Suprapubic skin (tissue), 4 donors: Measurements from ENCODE around the gene TIMP1. TPM values are rescaled to one million over a fixed set of nuclear protein-coding genes. Genes with fewer than 3 reads are reported as not detected.

Experiments used
- DNase-seq, 2 donors: peaks; one replicate each; pipeline ENCODE4 v3.0.0-alpha.2; 2019; ENCODE audit warnings: low spot score in 2 of 2
- H3K27ac ChIP-seq: fragments of 200-600 bp; sonication (generic); one replicate; pipeline ENCODE4 v1.5.1; 2019
- H3K27me3 ChIP-seq: fragments of 200-600 bp; sonication (generic); one replicate; pipeline ENCODE4 v1.5.1; 2019
- H3K36me3 ChIP-seq: fragments of 200-600 bp; sonication (generic); one replicate; pipeline ENCODE4 v1.5.1; 2019
- H3K4me1 ChIP-seq: fragments of 200-600 bp; sonication (generic); one replicate; pipeline ENCODE4 v1.5.1; 2019
- H3K4me3 ChIP-seq: fragments of 200-600 bp; sonication (generic); one replicate; pipeline ENCODE4 v1.5.1; 2019; ENCODE audit warnings: mild to moderate bottlenecking
- H3K9me3 ChIP-seq: fragments of 200-600 bp; sonication (generic); one replicate; pipeline ENCODE4 v1.5.1; 2019
- EP300 ChIP-seq: sonication (generic); formaldehyde crosslinking; IDR thresholded peaks from one replicate; pipeline ENCODE4 v1.6.1; 2017; ENCODE audit warnings: antibody characterized with exemption
- POLR2A ChIP-seq, 2 donors: fragments of 450-650 bp; IDR thresholded peaks; one replicate each; pipeline ENCODE4 v1.6.1; 2017; ENCODE audit warnings: antibody characterized with exemption in 2 of 2, mild to moderate bottlenecking in 2 of 2, moderate library complexity in 2 of 2
- POLR2AphosphoS5 ChIP-seq, 3 donors: sonication (generic); formaldehyde crosslinking; IDR thresholded peaks; one replicate each; pipeline ENCODE4 v1.6.1; 2017; ENCODE audit warnings: antibody characterized with exemption in 3 of 3
- WGBS: methylation state at CpG from one replicate; pipeline ENCODE4 v1.1.5; 2018; 5-methylcytosine and 5-hydroxymethylcytosine counted together
- total RNA-seq, 4 donors: library from RNA; depleted of rRNA; stranded (reverse); fragments of >200 nt; gene quantifications; one replicate each; pipeline ENCODE4 v1.1.0, GENCODE V29; 2016
- TF ChIP-seq, protein P1 (sequence below), 2 donors: fragments of 200-600 bp in 1 of 2; fragments of 450-650 bp in 1 of 2; sonication (generic) in 1 of 2; IDR thresholded peaks; one replicate each; pipeline ENCODE4 v1.5.1; 2016 to 2019; ENCODE audit warnings: antibody characterized with exemption in 2 of 2, mild to moderate bottlenecking in 1 of 2, moderate library complexity in 1 of 2

TIMP1 gene
- total RNA-seq, 4 donors from 2014 or later, result 37.7 to 94.2 (median 69.2) TPM

DNA sequence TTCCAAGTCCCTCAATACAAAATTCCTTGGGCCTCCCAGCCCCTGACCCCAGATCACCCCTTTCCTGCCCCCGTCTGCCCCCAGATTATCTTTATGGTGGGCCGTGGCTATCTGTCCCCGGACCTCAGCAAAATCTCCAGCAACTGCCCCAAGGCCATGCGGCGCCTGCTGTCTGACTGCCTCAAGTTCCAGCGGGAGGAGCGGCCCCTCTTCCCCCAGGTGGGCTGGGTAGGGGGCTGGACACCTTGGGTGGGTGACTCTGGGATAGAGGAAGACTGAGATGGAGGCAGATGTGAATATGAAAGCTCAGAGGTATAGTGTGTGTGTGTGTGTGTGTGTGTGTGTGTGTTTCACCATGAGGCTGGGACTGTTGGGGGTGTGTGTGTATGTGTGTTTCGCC is 11.4 kb upstream of the TIMP1 start:
- Histone ChIP-seq H3K4me1 (peaks cover 14% of the 10 kb centered on the region), H3K36me3 (peaks cover 53% of the 10 kb centered on the region), H3K27ac (no peak overlapping the region), H3K9me3 (no peaks in the 10 kb centered on the region), H3K27me3 (no peaks in the 10 kb centered on the region), H3K4me3 (no peak overlapping the region)
- DNase-seq, result no peak
- TF ChIP-seq POLR2A (IDR thresholded peaks at IDR 0.05) (no peak), POLR2AphosphoS5 (IDR thresholded peaks at IDR 0.05) (no peak), EP300 (no peak)
- TF ChIP-seq, protein P1, sequence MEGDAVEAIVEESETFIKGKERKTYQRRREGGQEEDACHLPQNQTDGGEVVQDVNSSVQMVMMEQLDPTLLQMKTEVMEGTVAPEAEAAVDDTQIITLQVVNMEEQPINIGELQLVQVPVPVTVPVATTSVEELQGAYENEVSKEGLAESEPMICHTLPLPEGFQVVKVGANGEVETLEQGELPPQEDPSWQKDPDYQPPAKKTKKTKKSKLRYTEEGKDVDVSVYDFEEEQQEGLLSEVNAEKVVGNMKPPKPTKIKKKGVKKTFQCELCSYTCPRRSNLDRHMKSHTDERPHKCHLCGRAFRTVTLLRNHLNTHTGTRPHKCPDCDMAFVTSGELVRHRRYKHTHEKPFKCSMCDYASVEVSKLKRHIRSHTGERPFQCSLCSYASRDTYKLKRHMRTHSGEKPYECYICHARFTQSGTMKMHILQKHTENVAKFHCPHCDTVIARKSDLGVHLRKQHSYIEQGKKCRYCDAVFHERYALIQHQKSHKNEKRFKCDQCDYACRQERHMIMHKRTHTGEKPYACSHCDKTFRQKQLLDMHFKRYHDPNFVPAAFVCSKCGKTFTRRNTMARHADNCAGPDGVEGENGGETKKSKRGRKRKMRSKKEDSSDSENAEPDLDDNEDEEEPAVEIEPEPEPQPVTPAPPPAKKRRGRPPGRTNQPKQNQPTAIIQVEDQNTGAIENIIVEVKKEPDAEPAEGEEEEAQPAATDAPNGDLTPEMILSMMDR (IDR thresholded peaks at IDR 0.05), result no peak
- 95% methylated on average over 8 of the region's 8 CpGs for WGBS

DNA sequence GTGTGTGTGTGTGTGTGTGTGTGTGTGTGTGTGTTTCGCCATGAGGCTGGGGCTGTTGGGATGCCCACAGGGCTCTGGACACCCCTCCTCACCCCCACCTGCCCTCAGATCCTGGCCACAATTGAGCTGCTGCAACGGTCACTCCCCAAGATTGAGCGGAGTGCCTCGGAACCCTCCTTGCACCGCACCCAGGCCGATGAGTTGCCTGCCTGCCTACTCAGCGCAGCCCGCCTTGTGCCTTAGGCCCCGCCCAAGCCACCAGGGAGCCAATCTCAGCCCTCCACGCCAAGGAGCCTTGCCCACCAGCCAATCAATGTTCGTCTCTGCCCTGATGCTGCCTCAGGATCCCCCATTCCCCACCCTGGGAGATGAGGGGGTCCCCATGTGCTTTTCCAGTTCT is 11.0 kb upstream of the TIMP1 start:
- DNase-seq, result no peak
- Histone ChIP-seq H3K27ac (no peak overlapping the region), H3K4me3 (no peak overlapping the region), H3K36me3 (peaks cover 53% of the 10 kb centered on the region), H3K9me3 (no peaks in the 10 kb centered on the region), H3K27me3 (no peaks in the 10 kb centered on the region), H3K4me1 (peaks cover 14% of the 10 kb centered on the region)
- TF ChIP-seq POLR2AphosphoS5 (IDR thresholded peaks at IDR 0.05) (no peak), EP300 (no peak), POLR2A (IDR thresholded peaks at IDR 0.05) (no peak)
- TF ChIP-seq, protein P1 (IDR thresholded peaks at IDR 0.05), result no peak
- WGBS, result 50% methylated on average over 1 of the region's 11 CpGs

DNA sequence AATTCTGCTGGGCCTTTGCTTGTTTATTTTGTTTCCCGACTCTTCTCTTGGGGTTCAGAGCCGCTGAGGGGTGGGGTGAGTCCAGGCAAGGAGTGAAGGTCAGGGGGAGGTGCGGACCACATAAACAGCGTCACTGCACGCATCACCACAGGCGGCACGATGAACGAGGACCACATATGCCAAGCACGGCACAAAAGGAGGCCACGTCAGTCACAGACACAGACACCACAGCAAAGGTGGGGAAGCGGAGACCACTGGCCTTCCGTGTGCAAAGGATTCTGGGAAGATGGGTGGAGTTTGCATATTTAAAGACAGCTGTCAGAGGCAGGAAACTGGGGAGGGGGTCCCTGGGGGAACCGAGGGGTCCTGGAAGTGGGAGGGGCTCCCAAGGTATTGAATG is 10.3 kb upstream of the TIMP1 start:
- Histone ChIP-seq H3K4me3 (no peak overlapping the region), H3K9me3 (no peaks in the 10 kb centered on the region), H3K27me3 (no peaks in the 10 kb centered on the region), H3K27ac (no peak overlapping the region), H3K36me3 (peaks cover 46% of the 10 kb centered on the region), H3K4me1 (peaks cover 14% of the 10 kb centered on the region)
- TF ChIP-seq POLR2AphosphoS5 (IDR thresholded peaks at IDR 0.05) (no peak), POLR2A (IDR thresholded peaks at IDR 0.05) (no peak), EP300 (no peak)
- TF ChIP-seq, protein P1 (IDR thresholded peaks at IDR 0.05), result no peak
- WGBS, result 92% methylated on average over 13 of the region's 13 CpGs
- no peak for DNase-seq

DNA sequence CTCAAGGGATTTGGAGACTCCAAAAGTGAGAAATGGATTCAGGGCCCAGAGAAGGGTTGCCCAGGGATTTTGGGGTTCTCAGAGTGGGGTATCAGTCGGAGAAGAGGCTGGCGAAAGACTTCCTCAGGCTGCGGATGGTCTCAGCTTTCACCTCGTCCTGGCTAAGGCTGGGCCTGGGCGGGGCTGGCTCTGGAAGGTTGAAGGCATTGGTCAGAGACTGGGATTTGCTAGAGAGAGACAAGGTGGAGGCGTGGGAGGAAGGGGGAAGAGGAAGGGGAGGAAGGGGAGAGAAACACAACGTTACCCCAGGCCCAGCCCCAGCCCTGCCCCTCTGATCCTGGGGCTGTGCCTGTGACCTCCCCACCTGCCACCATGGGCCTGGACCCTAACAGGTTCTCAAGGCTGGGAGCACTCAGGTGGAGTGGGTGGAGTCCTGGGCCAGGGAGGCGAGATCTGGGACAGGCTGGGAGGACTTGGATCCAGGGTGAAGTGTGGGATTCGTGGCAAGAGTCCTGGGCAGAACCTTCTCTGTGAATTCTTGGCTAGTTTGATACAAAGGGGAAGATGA is 9.4 kb upstream of the TIMP1 start:
- Histone ChIP-seq H3K9me3 (no peaks in the 10 kb centered on the region), H3K4me3 (no peak overlapping the region), H3K4me1 (peaks cover 14% of the 10 kb centered on the region), H3K27ac (no peak overlapping the region), H3K27me3 (no peaks in the 10 kb centered on the region), H3K36me3 (peaks cover 36% of the 10 kb centered on the region)
- WGBS, result 68% methylated on average over 8 of the region's 9 CpGs
- DNase-seq, result no peak
- TF ChIP-seq POLR2A (IDR thresholded peaks at IDR 0.05), result no peak
- TF ChIP-seq EP300, result no peak
- TF ChIP-seq, protein P1 (IDR thresholded peaks at IDR 0.05), result no peak

DNA sequence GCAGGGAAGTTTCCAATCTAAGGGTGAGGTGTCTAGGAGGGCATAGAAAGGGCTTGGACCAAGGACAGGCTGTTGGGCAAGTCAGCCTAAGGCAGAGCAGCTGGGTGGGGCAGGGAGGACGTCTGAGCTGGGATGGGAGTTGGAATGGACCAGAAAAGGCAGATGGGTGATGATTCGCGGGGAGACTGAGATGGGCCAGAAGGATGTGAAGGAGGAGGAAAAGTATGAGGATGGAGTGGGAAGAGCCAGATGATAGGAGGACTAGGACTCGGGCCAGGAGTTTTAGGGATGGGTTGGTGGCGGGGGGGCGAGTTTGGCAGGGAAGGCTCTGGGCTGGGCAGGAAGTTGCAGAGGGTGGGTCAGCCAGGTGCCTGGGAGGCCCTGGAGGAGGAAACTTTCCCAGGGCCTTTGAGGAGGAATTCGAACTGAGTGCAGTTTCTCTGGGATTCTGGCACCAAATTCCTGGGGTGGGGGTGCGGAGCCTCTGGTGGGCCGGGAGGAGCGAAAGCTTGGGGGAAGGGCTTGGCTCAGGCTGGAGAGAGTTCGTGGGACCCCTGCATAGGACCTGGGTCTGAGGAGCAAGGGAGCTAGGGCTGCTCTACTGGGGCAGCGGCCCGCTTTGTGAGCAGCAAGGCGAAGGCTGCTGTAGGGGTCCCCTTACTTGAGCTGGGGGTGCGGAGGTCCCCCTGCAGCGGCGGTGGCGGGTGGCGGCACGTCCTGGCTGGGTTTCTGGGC is 8.7 kb upstream of the TIMP1 start:
- Histone ChIP-seq H3K4me1 (peaks cover 14% of the 10 kb centered on the region), H3K36me3 (peaks cover 32% of the 10 kb centered on the region), H3K27ac (peak overlapping the region; percentile 51), H3K27me3 (no peaks in the 10 kb centered on the region), H3K9me3 (no peaks in the 10 kb centered on the region), H3K4me3 (peak overlapping the region; percentile 34)
- TF ChIP-seq, protein P1 (IDR thresholded peaks at IDR 0.05), result no peak
- TF ChIP-seq POLR2A (IDR thresholded peaks at IDR 0.05), result no peak
- no peak for TF ChIP-seq EP300
- no peak for TF ChIP-seq POLR2AphosphoS5 (IDR thresholded peaks at IDR 0.05)
- DNase-seq, result peak in 1 of 2 donors; percentile 58
- 43% methylated on average over 17 of the region's 20 CpGs for WGBS
